Left ventricle myocardium superior (tissue), 1 donor: ENCODE data around the gene CCDC91. TPM values are rescaled to one million over a fixed set of nuclear protein-coding genes. Genes with fewer than 3 reads are reported as not detected.
A peak's percentile ranks its signal among the peaks of the same experiment; 100 is the strongest.

Experiments
- ATAC-seq: fragments of 200-7000 bp; cut with Tn5 transposase; one replicate; pipeline ENCODE4 v1.9.1; 2020; ENCODE audit warnings: mild to moderate bottlenecking, moderate library complexity
- DNase-seq: peaks from one replicate; pipeline ENCODE4 v3.0.0-alpha.2; 2020
- intact Hi-C: fragments of 100-400 bp; cut with micrococcal nuclease; formaldehyde crosslinking; loops from one replicate; pipeline ENCODE4 v1.11.0; 2022
- long read RNA-seq: library from polyadenylated mRNA; unstranded; transcript quantifications from one replicate; pipeline ENCODE4 v2.0.0, GENCODE V29; 2021
- total RNA-seq: library from RNA; stranded (reverse); fragmentation: NEBNext Ultra II Directional; extraction: Animal tissue kit (Norgen Biotek cat#: 25700); gene quantifications from one replicate; pipeline ENCODE4 v1.2.1, GENCODE V29; 2021
- donor health status: DM: no; HTN: yes; CAD: no; lungs with severe emphysema.

Gene CCDC91, protein sequence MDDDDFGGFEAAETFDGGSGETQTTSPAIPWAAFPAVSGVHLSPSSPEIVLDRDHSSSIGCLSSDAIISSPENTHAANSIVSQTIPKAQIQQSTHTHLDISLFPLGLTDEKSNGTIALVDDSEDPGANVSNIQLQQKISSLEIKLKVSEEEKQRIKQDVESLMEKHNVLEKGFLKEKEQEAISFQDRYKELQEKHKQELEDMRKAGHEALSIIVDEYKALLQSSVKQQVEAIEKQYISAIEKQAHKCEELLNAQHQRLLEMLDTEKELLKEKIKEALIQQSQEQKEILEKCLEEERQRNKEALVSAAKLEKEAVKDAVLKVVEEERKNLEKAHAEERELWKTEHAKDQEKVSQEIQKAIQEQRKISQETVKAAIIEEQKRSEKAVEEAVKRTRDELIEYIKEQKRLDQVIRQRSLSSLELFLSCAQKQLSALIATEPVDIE
- total RNA-seq: 46.0 TPM
- long read RNA-seq, transcript CCDC91-205 (11 exons, 1,301 nt): major isoform, 30 of 69 reads
- long read RNA-seq, partial matches to known transcripts: 10 of 69 reads
- long read RNA-seq, other reads (novel, unspliced or antisense): 28 of 69 reads

- intact Hi-C loops: no loop called here
Measured at GRCh38 chr12:28190321-28191050, at the start of gene CCDC91. Gene CCDC91, plus strand, starts transcription at chr12:28190456. Its CDS starts 66,760 bp downstream, at chr12:28257216.

GRCh38 chr12:28144059-28144458, 46.2 kb upstream of the CCDC91 start:
- DNase-seq (no peak), ATAC-seq (no peak)
- intact Hi-C loops: no loop called here

More at GRCh38 chr12:28190321-28191050, at the start of gene CCDC91:
- ATAC-seq: peak; percentile 94
- peak; percentile 90 for DNase-seq

- intact Hi-C loops: no loop called here
- no peak for DNase-seq
- no peak for ATAC-seq
Measured at GRCh38 chr12:28144532-28144931, 45.7 kb upstream of the CCDC91 start.

- DNase-seq (no peak), ATAC-seq (no peak)
- intact Hi-C loops: no loop called here
Measured at GRCh38 chr12:28145216-28145615, 45.0 kb upstream of the CCDC91 start.

- ATAC-seq (no peak), DNase-seq (no peak)
- intact Hi-C loops: no loop called here
Measured at GRCh38 chr12:28149279-28149678, 41.0 kb upstream of the CCDC91 start.

GRCh38 chr12:28156362-28156761, 33.9 kb upstream of the CCDC91 start:
- DNase-seq (no peak), ATAC-seq (no peak)
- intact Hi-C loops: no loop called here

- ATAC-seq: no peak
- no peak for DNase-seq
- intact Hi-C loops: no loop called here
Measured at GRCh38 chr12:28156804-28157203, 33.5 kb upstream of the CCDC91 start.

- DNase-seq (no peak), ATAC-seq (no peak)
- intact Hi-C loops: no loop called here
Measured at GRCh38 chr12:28158353-28158752, 31.9 kb upstream of the CCDC91 start.

DNA sequence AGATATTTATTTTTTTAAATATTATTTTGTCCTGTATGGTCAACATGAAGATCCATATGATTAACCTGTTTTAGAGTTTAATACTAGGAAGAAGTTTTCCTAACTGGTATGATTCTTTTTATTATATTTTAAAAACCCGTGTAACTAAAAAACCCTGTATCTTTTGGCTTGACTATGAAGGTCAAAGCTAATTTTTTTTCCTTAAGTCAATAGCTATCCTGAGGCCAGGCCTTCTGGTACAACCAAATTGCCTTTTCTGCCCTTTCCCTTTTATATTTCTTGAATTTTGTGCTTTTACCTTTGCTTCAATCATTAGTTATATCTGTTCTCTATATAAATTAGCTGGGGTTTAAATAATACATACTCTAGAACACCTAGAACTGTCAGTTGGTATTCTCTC, 30.6 kb upstream of the CCDC91 start:
- DNase-seq: no peak
- intact Hi-C loops: no loop called here
- no peak for ATAC-seq

DNA sequence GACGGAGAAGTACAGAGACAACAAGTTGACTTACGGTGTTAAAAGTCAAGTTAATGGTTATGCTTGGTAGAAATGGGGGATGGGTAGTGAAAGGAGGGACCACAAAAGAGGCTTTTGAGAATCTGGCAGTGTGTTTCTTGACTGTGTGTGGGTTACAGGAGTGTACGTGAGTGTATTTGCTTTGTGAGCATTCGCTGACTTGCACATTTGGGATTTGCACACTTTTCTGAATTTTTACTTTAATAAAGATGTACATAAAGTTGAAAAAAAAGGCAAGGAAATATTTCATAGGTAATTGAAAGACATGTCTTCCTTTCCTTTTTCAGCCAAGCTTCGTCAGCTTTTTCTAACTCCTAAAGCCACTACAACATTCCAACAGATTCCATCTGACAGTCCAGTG, 28.6 kb upstream of the CCDC91 start:
- ATAC-seq: no peak
- intact Hi-C loops: no loop called here

GRCh38 chr12:28162697-28163096, 27.6 kb upstream of the CCDC91 start:
- DNase-seq (no peak), ATAC-seq (no peak)
- intact Hi-C loops: no loop called here

More for the DNA sequence above, 28.6 kb upstream of the CCDC91 start:
- DNase-seq: no peak

- ATAC-seq (no peak), DNase-seq (no peak)
- intact Hi-C loops: no loop called here
Measured at GRCh38 chr12:28164644-28165275, 25.5 kb upstream of the CCDC91 start.

- DNase-seq (no peak), ATAC-seq (no peak)
- intact Hi-C loops: no loop called here
Measured at GRCh38 chr12:28167981-28168485, 22.2 kb upstream of the CCDC91 start.

- intact Hi-C loops: no loop called here
- ATAC-seq (no peak), DNase-seq (no peak)
Measured at GRCh38 chr12:28171356-28172060, 18.7 kb upstream of the CCDC91 start.

DNA sequence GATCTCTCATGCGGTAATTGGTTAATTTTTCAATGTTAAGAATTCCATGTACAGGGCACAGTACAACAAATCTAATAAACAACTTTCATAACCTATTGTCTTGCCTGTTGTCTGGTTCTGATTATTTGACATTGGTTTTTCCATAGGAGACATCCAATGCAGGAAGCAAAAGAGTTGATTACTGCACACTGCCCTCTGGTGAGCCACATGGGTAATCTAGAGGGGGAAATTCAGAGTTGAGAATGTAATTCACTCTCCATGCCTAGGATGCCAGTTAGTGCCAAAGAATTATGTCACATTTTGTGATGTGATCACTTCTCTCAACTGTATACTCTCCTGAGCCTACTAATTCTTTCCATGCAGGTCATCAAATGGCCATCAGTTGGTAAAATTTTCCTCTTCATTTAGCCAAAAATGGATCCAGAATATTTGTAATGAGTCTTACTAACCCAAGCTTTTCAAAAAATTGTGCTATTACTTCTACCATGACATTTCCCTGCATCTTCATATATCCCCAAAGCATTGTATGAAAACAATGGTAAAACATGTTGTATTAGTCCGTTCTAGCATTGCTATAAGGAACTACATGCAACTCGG, 17.7 kb upstream of the CCDC91 start:
- intact Hi-C loops: no loop called here
- ATAC-seq: peak; percentile 26
- DNase-seq: no peak

- DNase-seq: no peak
- intact Hi-C loops: no loop called here
- ATAC-seq: no peak
Measured at GRCh38 chr12:28173440-28173839, 16.8 kb upstream of the CCDC91 start.

DNA sequence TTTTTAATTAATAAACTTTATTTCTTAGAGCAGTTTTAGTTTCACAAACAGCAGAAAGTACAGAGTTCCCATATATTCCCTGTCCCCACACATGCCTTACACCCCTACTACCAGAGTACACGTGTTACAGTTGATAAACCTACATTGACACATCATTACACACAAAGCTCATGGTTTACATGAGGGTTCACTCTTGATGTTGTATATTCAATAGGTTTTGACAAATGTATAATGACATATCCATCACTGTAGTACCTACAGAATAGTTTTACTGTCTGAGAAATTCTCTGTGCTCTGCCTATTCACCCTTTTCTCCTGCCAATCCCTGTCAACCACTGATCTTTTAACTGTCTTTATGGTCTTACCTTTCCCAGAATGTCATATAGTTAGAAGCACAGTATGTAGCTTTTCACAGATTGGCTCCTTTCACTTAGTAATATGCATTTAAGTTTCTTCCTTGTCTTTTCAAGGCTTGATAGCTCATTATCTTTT, 15.1 kb upstream of the CCDC91 start:
- intact Hi-C loops: no loop called here
- no peak for DNase-seq
- ATAC-seq: no peak

DNA sequence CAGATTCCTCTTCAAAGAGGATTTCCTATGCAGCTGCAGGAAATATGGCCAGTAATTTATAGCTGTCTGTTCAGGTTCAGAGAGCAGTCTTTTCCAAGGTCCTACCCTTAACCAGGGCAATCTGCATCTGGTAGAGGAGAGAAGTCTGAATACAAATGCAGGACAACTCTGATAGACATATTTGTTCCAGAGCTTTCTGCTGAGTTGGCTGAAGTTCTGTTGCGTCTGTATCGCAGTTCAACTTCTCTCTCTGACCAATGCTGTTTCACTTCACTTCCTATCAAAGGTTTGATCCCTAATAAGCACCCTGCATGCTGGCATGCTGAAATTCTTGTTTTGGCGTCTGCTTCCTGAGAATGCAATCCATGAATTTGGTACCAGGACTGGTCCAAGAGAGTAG, 14.0 kb upstream of the CCDC91 start:
- DNase-seq (no peak), ATAC-seq (no peak)
- intact Hi-C loops: no loop called here
